BLaER1 (cell line): Measurements from ENCODE around the gene SLC25A20.
"Not testable (repeated sequence)": the region's sequence is repeated elsewhere in the genome, so short reads cannot be mapped to it uniquely, and the experiment has no call there.

ENCODE experiments used
- H3K27ac ChIP-seq: shearing (Covaris generic); formaldehyde crosslinking; 2 replicates; pipeline ENCODE4 v1.8.1; 2022
- H3K27me3 ChIP-seq: shearing (Covaris generic); formaldehyde crosslinking; 2 replicates; pipeline ENCODE4 v1.8.1; 2022
- H3K36me3 ChIP-seq: shearing (Covaris generic); formaldehyde crosslinking; 2 replicates; pipeline ENCODE4 v1.8.1; 2022
- H3K4me1 ChIP-seq: shearing (Covaris generic); formaldehyde crosslinking; 2 replicates; pipeline ENCODE4 v1.8.1; 2022
- H3K4me2 ChIP-seq: shearing (Covaris generic); formaldehyde crosslinking; 2 replicates; pipeline ENCODE4 v1.8.1; 2022
- H3K4me3 ChIP-seq: shearing (Covaris generic); formaldehyde crosslinking; 2 replicates; pipeline ENCODE4 v1.8.1; 2022
- H3K9ac ChIP-seq: shearing (Covaris generic); formaldehyde crosslinking; 2 replicates; pipeline ENCODE4 v1.8.1; 2022
- H3K9me3 ChIP-seq: shearing (Covaris generic); formaldehyde crosslinking; 2 replicates; pipeline ENCODE4 v1.8.1; 2022
- H4K20me1 ChIP-seq: shearing (Covaris generic); formaldehyde crosslinking; 2 replicates; pipeline ENCODE4 v1.8.1; 2022
- Cebpa-rat ChIP-seq: shearing (Covaris generic); IDR thresholded peaks from 2 replicates; pipeline ENCODE4 v1.8.1; 2022

Gene SLC25A20

GRCh38 chr3:48847504-48848423 lies 50.9 kb downstream of the SLC25A20 start, which contains the start of gene PRKAR2A:
PRKAR2A (minus strand) TSS chr3:48847874; CDS start chr3:48847596, 278 bp downstream.
- H3K36me3 ChIP-seq, result no peaks in the 10 kb centered on the region
- peak within 1 kb of the TSS; percentile 96 for H3K4me2 ChIP-seq
- H3K27ac ChIP-seq, result peak within 1 kb of the TSS; percentile 67
- H3K4me1 ChIP-seq, result peaks cover 38% of the 10 kb centered on the region
- H3K4me3 ChIP-seq, result peak within 1 kb of the TSS; percentile 87
- peaks cover 22% of the 10 kb centered on the region for H3K27me3 ChIP-seq
- peak within 1 kb of the TSS; percentile 83 for H3K9ac ChIP-seq
- no peaks in the 10 kb centered on the region for H3K9me3 ChIP-seq
- no peak for TF ChIP-seq Cebpa-rat
- H4K20me1 ChIP-seq, result peaks cover 12% of the 10 kb centered on the region; the same call in 1 of the 2 replicates

GRCh38 chr3:48847053-48847503 lies 51.6 kb downstream of the SLC25A20 start:
- peak overlapping the region; percentile 83 for H3K9ac ChIP-seq
- peaks cover 12% of the 10 kb centered on the region; the same call in 1 of the 2 replicates for H4K20me1 ChIP-seq
- peak overlapping the region; percentile 67 for H3K27ac ChIP-seq
- H3K4me2 ChIP-seq, result peak overlapping the region; percentile 96
- peak overlapping the region; percentile 87 for H3K4me3 ChIP-seq
- H3K4me1 ChIP-seq, result peaks cover 35% of the 10 kb centered on the region
- H3K27me3 ChIP-seq, result peaks cover 22% of the 10 kb centered on the region
- H3K36me3 ChIP-seq, result no peaks in the 10 kb centered on the region
- no peaks in the 10 kb centered on the region for H3K9me3 ChIP-seq
- no peak for TF ChIP-seq Cebpa-rat

GRCh38 chr3:48845170-48845569 lies 53.5 kb downstream of the SLC25A20 start:
- Histone ChIP-seq H3K27me3 (peaks cover 22% of the 10 kb centered on the region), H3K27ac (no peak overlapping the region), H3K4me2 (no peak overlapping the region), H3K4me1 (peaks cover 25% of the 10 kb centered on the region), H3K9me3 (no peaks in the 10 kb centered on the region), H4K20me1 (peaks cover 12% of the 10 kb centered on the region; the same call in 1 of the 2 replicates), H3K36me3 (no peaks in the 10 kb centered on the region), H3K4me3 (no peak overlapping the region), H3K9ac (no peak overlapping the region)
- TF ChIP-seq Cebpa-rat, result no peak

- no peaks in the 10 kb centered on the region for H3K27me3 ChIP-seq
- H3K9me3 ChIP-seq, result peaks cover 3% of the 10 kb centered on the region; the same call in 1 of the 2 replicates
- no peak overlapping the region for H3K27ac ChIP-seq
- no peak overlapping the region for H3K9ac ChIP-seq
- peaks cover 10% of the 10 kb centered on the region; the same call in 1 of the 2 replicates for H3K4me1 ChIP-seq
- no peaks in the 10 kb centered on the region for H3K36me3 ChIP-seq
- no peaks in the 10 kb centered on the region; the same call in 1 of the 2 replicates for H4K20me1 ChIP-seq
- H3K4me2 ChIP-seq, result no peak overlapping the region
- no peak overlapping the region for H3K4me3 ChIP-seq
- TF ChIP-seq Cebpa-rat, result no peak
These were observed 61.5 kb downstream of the SLC25A20 start for GRCh38 chr3:48837163-48837562.

GRCh38 chr3:48835650-48836366 lies 62.9 kb downstream of the SLC25A20 start:
- peaks cover 10% of the 10 kb centered on the region; the same call in 1 of the 2 replicates for H3K4me1 ChIP-seq
- H3K27me3 ChIP-seq, result no peaks in the 10 kb centered on the region
- peaks cover 7% of the 10 kb centered on the region for H4K20me1 ChIP-seq
- no peak overlapping the region for H3K4me2 ChIP-seq
- H3K36me3 ChIP-seq, result no peaks in the 10 kb centered on the region
- H3K9me3 ChIP-seq, result peaks cover 3% of the 10 kb centered on the region; the same call in 1 of the 2 replicates
- H3K4me3 ChIP-seq, result no peak overlapping the region
- no peak for TF ChIP-seq Cebpa-rat
- H3K9ac ChIP-seq, result no peak overlapping the region
- H3K27ac ChIP-seq, result no peak overlapping the region

- Histone ChIP-seq H4K20me1 (peaks cover 12% of the 10 kb centered on the region), H3K4me3 (no peak overlapping the region), H3K4me1 (peaks cover 10% of the 10 kb centered on the region; the same call in 1 of the 2 replicates), H3K36me3 (no peaks in the 10 kb centered on the region), H3K27ac (no peak overlapping the region), H3K9me3 (peaks cover 3% of the 10 kb centered on the region; the same call in 1 of the 2 replicates), H3K9ac (no peak overlapping the region), H3K27me3 (no peaks in the 10 kb centered on the region), H3K4me2 (no peak overlapping the region)
- no peak for TF ChIP-seq Cebpa-rat
These were observed 66.0 kb downstream of the SLC25A20 start for GRCh38 chr3:48832684-48833083.

GRCh38 chr3:48830715-48831114 lies 68.0 kb downstream of the SLC25A20 start:
- H3K4me3 ChIP-seq, result no peak overlapping the region
- peaks cover 12% of the 10 kb centered on the region for H4K20me1 ChIP-seq
- peaks cover 3% of the 10 kb centered on the region; the same call in 1 of the 2 replicates for H3K9me3 ChIP-seq
- H3K9ac ChIP-seq, result no peak overlapping the region
- no peak for TF ChIP-seq Cebpa-rat
- H3K27ac ChIP-seq, result no peak overlapping the region
- no peaks in the 10 kb centered on the region for H3K27me3 ChIP-seq
- H3K4me2 ChIP-seq, result no peak overlapping the region
- peaks cover 18% of the 10 kb centered on the region for H3K4me1 ChIP-seq
- no peaks in the 10 kb centered on the region for H3K36me3 ChIP-seq

- H3K9me3 ChIP-seq, H3K4me3 ChIP-seq: not testable (repeated sequence)
These were observed 69.2 kb downstream of the SLC25A20 start for GRCh38 chr3:48829525-48829924.

GRCh38 chr3:48827874-48828273 lies 70.8 kb downstream of the SLC25A20 start:
- H3K27me3 ChIP-seq, H3K9me3 ChIP-seq, H3K27ac ChIP-seq, H3K36me3 ChIP-seq, H3K9ac ChIP-seq, H3K4me3 ChIP-seq, H3K4me2 ChIP-seq: not testable (repeated sequence)
- peaks cover 12% of the 10 kb centered on the region for H3K4me1 ChIP-seq
- peaks cover 12% of the 10 kb centered on the region for H4K20me1 ChIP-seq

More at GRCh38 chr3:48829525-48829924, 69.2 kb downstream of the SLC25A20 start:
- not testable (repeated sequence) for H3K27ac ChIP-seq, H3K27me3 ChIP-seq, H3K9ac ChIP-seq, H3K4me2 ChIP-seq, H3K36me3 ChIP-seq
- Histone ChIP-seq H3K4me1 (peaks cover 12% of the 10 kb centered on the region), H4K20me1 (peaks cover 12% of the 10 kb centered on the region)

- no peak for TF ChIP-seq Cebpa-rat
- no peak overlapping the region for H3K4me3 ChIP-seq
- H3K9me3 ChIP-seq, result no peaks in the 10 kb centered on the region
- no peak overlapping the region for H3K9ac ChIP-seq
- H3K4me1 ChIP-seq, result peaks cover 12% of the 10 kb centered on the region
- H3K27ac ChIP-seq, result no peak overlapping the region
- H3K27me3 ChIP-seq, result no peaks in the 10 kb centered on the region
- peak overlapping the region; percentile 39 for H3K4me2 ChIP-seq
- H4K20me1 ChIP-seq, result peaks cover 11% of the 10 kb centered on the region
- no peaks in the 10 kb centered on the region for H3K36me3 ChIP-seq
These were observed 72.2 kb downstream of the SLC25A20 start for GRCh38 chr3:48826451-48826850.
